HEK293 (cell line): ENCODE results near the gene LRCH4.
A peak's percentile ranks its signal among the peaks of the same experiment; 100 is the strongest.

ENCODE experiments used
- CTCF ChIA-PET: fragments of 350-600 bp; formaldehyde crosslinking; extraction: SDS; loops from one replicate; lab custom pipeline; 2021; ENCODE audit warnings: antibody characterized with exemption; lab: Yijun Ruan, JAX
- POLR2A ChIA-PET: fragments of 300-600 bp; formaldehyde crosslinking; extraction: SDS; loops from one replicate; lab custom pipeline; 2020; ENCODE audit warnings: antibody characterized with exemption, inconsistent platforms; lab: Yijun Ruan, JAX
- H3K27ac ChIP-seq: fragments of 200-500 bp; sonication (Bioruptor generic); 2 replicates; pipeline ENCODE4 v1.5.1; 2014; ENCODE audit warnings: low read depth, low read length, control low read depth, inconsistent platforms; ENCODE audit errors: extremely low read depth
- H3K36me3 ChIP-seq, 2 experiments: fragments of 200-500 bp in 1 of 2; sonication (Bioruptor generic) in 1 of 2; 1 replicate in 1 of 2; 2 replicates in 1 of 2; pipeline ENCODE4 v1.5.1; 2014 to 2017; ENCODE audit warnings: inconsistent platforms in 2 of 2, low read length in 2 of 2; ENCODE audit not compliant: control insufficient read depth in 2 of 2, insufficient read depth in 1 of 2
- H3K4me1 ChIP-seq: fragments of 200-500 bp; sonication (Bioruptor generic); 2 replicates; pipeline ENCODE4 v1.5.1; 2014; ENCODE audit warnings: mild to moderate bottlenecking, low read length, inconsistent platforms; ENCODE audit not compliant: control insufficient read depth, insufficient read depth
- H3K4me3 ChIP-seq: 2 replicates; pipeline ENCODE4 v1.5.1; 2011; ENCODE audit warnings: low read depth, mild to moderate bottlenecking, control low read depth, low read length, moderate library complexity
- H3K9me3 ChIP-seq: fragments of 200-500 bp; sonication (Bioruptor generic); 2 replicates; pipeline ENCODE4 v1.5.1; 2014; ENCODE audit warnings: low read depth, low read length, inconsistent platforms; ENCODE audit not compliant: control insufficient read depth, insufficient read depth
- FEZF1 ChIP-seq: fragments of 450-650 bp; formaldehyde crosslinking; IDR thresholded peaks from 2 replicates; pipeline ENCODE4 v1.5.1; 2016; ENCODE audit warnings: missing biosample characterization, missing genetic modification characterization
- IKZF3 ChIP-seq: fragments of 450-650 bp; IDR thresholded peaks from 2 replicates; pipeline ENCODE4 v1.5.0; 2018; ENCODE audit warnings: missing biosample characterization, mild to moderate bottlenecking, missing genetic modification characterization, moderate library complexity
- MEIS1 ChIP-seq: sonication (generic); formaldehyde crosslinking; IDR thresholded peaks from 2 replicates; pipeline ENCODE4 v1.8.1; 2022; ENCODE audit warnings: missing genetic modification reagents, mild to moderate bottlenecking, borderline replicate concordance
- REPIN1 ChIP-seq: fragments of 450-650 bp; formaldehyde crosslinking; IDR thresholded peaks from 2 replicates; pipeline ENCODE4 v1.5.1; 2017; ENCODE audit warnings: missing biosample characterization, missing genetic modification characterization, low read depth
- TRIM28 ChIP-seq: IDR thresholded peaks from 2 replicates; pipeline ENCODE4 v1.6.1; 2011; ENCODE audit warnings: low read length, control low read depth, borderline replicate concordance
- ZBTB1 ChIP-seq: fragments of 450-650 bp; formaldehyde crosslinking; IDR thresholded peaks from 2 replicates; pipeline ENCODE4 v1.5.1; 2016; ENCODE audit warnings: missing biosample characterization, missing genetic modification characterization
- ZNF138 ChIP-seq: fragments of 450-650 bp; formaldehyde crosslinking; IDR thresholded peaks from 2 replicates; pipeline ENCODE4 v1.5.1; 2016; ENCODE audit warnings: missing biosample characterization, missing genetic modification characterization, borderline replicate concordance
- ZNF311 ChIP-seq: fragments of 450-650 bp; formaldehyde crosslinking; IDR thresholded peaks from 2 replicates; pipeline ENCODE4 v1.5.1; 2017; ENCODE audit warnings: missing biosample characterization, missing genetic modification characterization, borderline replicate concordance
- ZNF473 ChIP-seq: fragments of 450-650 bp; formaldehyde crosslinking; IDR thresholded peaks from 2 replicates; pipeline ENCODE4 v1.5.1; 2017; ENCODE audit warnings: missing biosample characterization, missing genetic modification characterization
- ZNF561 ChIP-seq: fragments of 450-650 bp; IDR thresholded peaks from 2 replicates; pipeline ENCODE4 v1.5.1; 2018; ENCODE audit warnings: missing biosample characterization, missing genetic modification characterization, borderline replicate concordance
- ZNF624 ChIP-seq: fragments of 450-650 bp; formaldehyde crosslinking; IDR thresholded peaks from 2 replicates; pipeline ENCODE4 v1.5.1; 2017; ENCODE audit warnings: missing biosample characterization, missing genetic modification characterization
- ZNF654 ChIP-seq: fragments of 450-650 bp; formaldehyde crosslinking; IDR thresholded peaks from 2 replicates; pipeline ENCODE4 v1.5.1; 2016; ENCODE audit warnings: low read depth, missing biosample characterization, missing genetic modification characterization
- ZNF791 ChIP-seq: fragments of 450-650 bp; formaldehyde crosslinking; IDR thresholded peaks from 2 replicates; pipeline ENCODE4 v1.5.1; 2016; ENCODE audit warnings: missing biosample characterization, missing genetic modification characterization
- TF ChIP-seq, protein P1 (sequence below): fragments of 450-650 bp; IDR thresholded peaks from 2 replicates; pipeline ENCODE4 v1.5.1; 2018; ENCODE audit warnings: missing biosample characterization, mild to moderate bottlenecking, missing genetic modification characterization
- TF ChIP-seq, protein P2 (sequence below): IDR thresholded peaks from 2 replicates; pipeline ENCODE4 v1.6.1; 2011; ENCODE audit warnings: mild to moderate bottlenecking, low read depth, low read length, borderline replicate concordance
- TF ChIP-seq, protein P3 (sequence below): fragments of 450-650 bp; formaldehyde crosslinking; IDR thresholded peaks from 2 replicates; pipeline ENCODE4 v1.5.1; 2016; ENCODE audit warnings: missing biosample characterization, missing genetic modification characterization
- TF ChIP-seq, protein P4 (sequence below): fragments of 450-650 bp; formaldehyde crosslinking; IDR thresholded peaks from 2 replicates; pipeline ENCODE4 v1.5.1; 2016; ENCODE audit warnings: missing biosample characterization, missing genetic modification characterization
- TF ChIP-seq, protein P5 (sequence below): fragments of 450-650 bp; formaldehyde crosslinking; IDR thresholded peaks from 2 replicates; pipeline ENCODE4 v1.5.1; 2016; ENCODE audit warnings: missing biosample characterization, missing genetic modification characterization, low read depth
- TF ChIP-seq, protein P6 (sequence below): fragments of 450-650 bp; formaldehyde crosslinking; IDR thresholded peaks from 2 replicates; pipeline ENCODE4 v1.5.1; 2017; ENCODE audit warnings: missing biosample characterization, missing genetic modification characterization

LRCH4 gene

DNA sequence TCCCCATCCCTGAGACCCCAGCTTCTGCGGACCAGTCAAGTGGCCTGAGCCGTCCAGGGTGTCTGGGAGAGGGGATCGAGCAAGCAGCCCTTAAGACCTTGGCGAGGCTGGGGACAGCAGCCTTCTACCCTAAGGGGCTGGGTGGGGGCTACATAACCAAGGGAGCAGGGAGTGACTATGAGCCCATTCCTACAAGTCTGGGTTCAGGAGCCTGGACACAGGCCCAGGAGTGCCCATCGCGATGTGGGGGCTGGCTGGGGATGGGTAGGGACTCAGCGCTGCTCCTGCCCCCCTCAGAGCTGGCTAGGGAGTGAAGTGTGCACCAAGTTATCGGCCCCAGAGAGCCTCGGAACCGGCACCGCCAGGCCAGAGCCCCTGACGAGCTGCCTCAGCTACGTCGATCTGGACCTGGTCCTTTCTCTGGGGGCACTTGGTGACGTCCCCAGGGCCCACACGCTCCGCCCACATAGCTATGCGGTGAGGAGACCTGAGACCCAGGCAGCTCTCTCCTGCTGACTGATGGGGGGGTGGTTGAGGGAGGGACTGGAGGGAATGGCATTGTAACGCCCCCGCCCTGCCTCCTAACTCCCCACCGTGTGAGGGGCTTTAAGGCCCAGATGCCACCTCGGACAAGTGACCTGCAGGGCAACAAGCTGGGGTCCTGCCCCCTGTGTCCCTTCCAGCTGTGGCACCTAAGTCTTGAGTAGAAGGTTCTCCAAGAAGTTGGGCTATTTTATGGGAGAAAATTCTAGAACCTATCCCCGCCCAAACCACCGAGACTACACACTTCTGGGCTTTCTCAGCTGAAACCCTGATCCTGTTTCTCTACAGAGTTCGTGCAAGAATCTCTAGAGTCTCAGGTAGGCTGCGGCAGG is 14.7 kb downstream of the LRCH4 start (continued):
- TF ChIP-seq ZNF561 (tag by site-specific recombination) (no peak), ZNF311 (tag by site-specific recombination) (no peak), ZNF138 (tag by site-specific recombination) (no peak), ZNF624 (no peak), FEZF1 (tag by site-specific recombination) (no peak), IKZF3 (tag by site-specific recombination) (peak; percentile 42; the same call in 1 of the 2 replicates), ZNF654 (tag by site-specific recombination) (no peak)
- TF ChIP-seq, protein P1, sequence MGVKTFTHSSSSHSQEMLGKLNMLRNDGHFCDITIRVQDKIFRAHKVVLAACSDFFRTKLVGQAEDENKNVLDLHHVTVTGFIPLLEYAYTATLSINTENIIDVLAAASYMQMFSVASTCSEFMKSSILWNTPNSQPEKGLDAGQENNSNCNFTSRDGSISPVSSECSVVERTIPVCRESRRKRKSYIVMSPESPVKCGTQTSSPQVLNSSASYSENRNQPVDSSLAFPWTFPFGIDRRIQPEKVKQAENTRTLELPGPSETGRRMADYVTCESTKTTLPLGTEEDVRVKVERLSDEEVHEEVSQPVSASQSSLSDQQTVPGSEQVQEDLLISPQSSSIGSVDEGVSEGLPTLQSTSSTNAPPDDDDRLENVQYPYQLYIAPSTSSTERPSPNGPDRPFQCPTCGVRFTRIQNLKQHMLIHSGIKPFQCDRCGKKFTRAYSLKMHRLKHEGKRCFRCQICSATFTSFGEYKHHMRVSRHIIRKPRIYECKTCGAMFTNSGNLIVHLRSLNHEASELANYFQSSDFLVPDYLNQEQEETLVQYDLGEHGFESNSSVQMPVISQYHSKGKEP (tag by site-specific recombination), result no peak
- TF ChIP-seq, protein P2, sequence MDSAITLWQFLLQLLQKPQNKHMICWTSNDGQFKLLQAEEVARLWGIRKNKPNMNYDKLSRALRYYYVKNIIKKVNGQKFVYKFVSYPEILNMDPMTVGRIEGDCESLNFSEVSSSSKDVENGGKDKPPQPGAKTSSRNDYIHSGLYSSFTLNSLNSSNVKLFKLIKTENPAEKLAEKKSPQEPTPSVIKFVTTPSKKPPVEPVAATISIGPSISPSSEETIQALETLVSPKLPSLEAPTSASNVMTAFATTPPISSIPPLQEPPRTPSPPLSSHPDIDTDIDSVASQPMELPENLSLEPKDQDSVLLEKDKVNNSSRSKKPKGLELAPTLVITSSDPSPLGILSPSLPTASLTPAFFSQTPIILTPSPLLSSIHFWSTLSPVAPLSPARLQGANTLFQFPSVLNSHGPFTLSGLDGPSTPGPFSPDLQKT, result no peak

DNA sequence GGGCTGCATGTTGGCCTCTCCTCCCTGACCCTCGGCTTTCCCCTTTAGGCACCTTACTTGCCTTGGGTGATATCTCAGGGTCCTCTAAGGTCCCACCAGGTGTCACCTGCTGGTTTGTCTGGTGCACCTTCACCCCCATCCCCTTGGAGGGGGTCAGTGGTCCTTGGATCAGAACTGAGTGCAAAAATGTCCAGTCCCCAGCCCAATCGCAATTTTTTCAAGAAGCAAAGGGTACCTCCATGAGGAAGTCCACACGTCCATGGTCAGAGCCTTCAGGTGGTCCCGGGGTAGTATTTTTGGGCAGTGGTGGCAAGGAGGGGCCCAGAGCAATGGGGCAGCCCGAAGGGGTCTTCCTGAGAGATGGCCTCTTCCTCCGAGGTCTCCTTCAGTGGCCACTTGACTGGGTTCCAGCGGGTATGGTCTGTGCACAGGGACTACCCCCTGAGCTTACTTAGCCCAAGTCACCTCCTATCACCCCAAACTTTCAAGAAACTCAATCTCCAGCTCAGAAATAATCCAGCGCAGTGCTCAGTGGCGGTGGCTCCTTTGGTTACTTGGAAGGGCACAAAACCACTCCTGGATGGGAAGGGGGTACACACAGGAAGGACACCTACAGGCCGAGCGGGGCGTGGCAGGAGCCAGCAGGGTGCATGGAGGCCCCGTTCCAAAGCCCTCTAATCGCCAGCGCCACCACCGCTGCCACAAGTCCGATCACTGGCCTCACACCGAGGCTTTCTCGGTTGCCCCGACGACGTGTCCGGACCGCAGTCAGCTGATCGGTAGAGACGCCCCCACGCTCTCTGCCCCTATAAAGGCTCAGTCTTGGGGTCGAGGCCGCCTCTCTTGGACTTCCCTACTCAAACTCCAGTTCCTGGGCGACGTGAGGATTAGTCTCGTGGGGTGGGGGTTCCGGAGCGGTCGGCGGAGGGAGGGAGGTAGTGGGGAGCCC is 16.8 kb downstream of the LRCH4 start:
- Histone ChIP-seq H3K4me3 (no peak overlapping the region), H3K4me1 (peaks cover 2% of the 10 kb centered on the region; the same call in 1 of the 2 replicates), H3K36me3 (no peaks in the 10 kb centered on the region), H3K9me3 (no peaks in the 10 kb centered on the region), H3K27ac (no peak overlapping the region)
- ChIA-PET POLR2A (interaction anchor here (0.9 to 1.1 kb wide), 4 partner anchors 17 to 306 kb away, joined by 3 to 6 read pairs (median 3); partner anchors contain the start of genes FBXO24, LRCH4 and SRRT), CTCF (interaction anchor here (0.6 to 3.2 kb wide), 4 partner anchors 10 to 123 kb away, joined by 3 to 14 read pairs (median 6); no protein-coding TSS in a partner anchor)
- TF ChIP-seq MEIS1 (CRISPR knock-in tag) (no peak), ZBTB1 (no peak), REPIN1 (tag by site-specific recombination) (no peak), ZNF791 (no peak), TRIM28 (no peak), ZNF138 (tag by site-specific recombination) (no peak), ZNF473 (tag by site-specific recombination) (no peak), IKZF3 (tag by site-specific recombination) (0 out of 2 replicates have a peak, but pooled peaks have one; percentile 18)
- TF ChIP-seq, protein P3, sequence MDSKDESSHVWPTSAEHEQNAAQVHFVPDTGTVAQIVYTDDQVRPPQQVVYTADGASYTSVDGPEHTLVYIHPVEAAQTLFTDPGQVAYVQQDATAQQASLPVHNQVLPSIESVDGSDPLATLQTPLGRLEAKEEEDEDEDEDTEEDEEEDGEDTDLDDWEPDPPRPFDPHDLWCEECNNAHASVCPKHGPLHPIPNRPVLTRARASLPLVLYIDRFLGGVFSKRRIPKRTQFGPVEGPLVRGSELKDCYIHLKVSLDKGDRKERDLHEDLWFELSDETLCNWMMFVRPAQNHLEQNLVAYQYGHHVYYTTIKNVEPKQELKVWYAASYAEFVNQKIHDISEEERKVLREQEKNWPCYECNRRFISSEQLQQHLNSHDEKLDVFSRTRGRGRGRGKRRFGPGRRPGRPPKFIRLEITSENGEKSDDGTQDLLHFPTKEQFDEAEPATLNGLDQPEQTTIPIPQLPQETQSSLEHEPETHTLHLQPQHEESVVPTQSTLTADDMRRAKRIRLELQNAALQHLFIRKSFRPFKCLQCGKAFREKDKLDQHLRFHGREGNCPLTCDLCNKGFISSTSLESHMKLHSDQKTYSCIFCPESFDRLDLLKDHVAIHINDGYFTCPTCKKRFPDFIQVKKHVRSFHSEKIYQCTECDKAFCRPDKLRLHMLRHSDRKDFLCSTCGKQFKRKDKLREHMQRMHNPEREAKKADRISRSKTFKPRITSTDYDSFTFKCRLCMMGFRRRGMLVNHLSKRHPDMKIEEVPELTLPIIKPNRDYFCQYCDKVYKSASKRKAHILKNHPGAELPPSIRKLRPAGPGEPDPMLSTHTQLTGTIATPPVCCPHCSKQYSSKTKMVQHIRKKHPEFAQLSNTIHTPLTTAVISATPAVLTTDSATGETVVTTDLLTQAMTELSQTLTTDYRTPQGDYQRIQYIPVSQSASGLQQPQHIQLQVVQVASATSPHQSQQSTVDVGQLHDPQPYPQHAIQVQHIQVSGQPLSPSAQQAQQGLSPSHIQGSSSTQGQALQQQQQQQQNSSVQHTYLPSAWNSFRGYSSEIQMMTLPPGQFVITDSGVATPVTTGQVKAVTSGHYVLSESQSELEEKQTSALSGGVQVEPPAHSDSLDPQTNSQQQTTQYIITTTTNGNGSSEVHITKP, result peak; percentile 52; the same call in 1 of the 2 replicates
- TF ChIP-seq, protein P4, sequence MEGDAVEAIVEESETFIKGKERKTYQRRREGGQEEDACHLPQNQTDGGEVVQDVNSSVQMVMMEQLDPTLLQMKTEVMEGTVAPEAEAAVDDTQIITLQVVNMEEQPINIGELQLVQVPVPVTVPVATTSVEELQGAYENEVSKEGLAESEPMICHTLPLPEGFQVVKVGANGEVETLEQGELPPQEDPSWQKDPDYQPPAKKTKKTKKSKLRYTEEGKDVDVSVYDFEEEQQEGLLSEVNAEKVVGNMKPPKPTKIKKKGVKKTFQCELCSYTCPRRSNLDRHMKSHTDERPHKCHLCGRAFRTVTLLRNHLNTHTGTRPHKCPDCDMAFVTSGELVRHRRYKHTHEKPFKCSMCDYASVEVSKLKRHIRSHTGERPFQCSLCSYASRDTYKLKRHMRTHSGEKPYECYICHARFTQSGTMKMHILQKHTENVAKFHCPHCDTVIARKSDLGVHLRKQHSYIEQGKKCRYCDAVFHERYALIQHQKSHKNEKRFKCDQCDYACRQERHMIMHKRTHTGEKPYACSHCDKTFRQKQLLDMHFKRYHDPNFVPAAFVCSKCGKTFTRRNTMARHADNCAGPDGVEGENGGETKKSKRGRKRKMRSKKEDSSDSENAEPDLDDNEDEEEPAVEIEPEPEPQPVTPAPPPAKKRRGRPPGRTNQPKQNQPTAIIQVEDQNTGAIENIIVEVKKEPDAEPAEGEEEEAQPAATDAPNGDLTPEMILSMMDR (tag by site-specific recombination), result peak; percentile 87
- TF ChIP-seq, protein P5, sequence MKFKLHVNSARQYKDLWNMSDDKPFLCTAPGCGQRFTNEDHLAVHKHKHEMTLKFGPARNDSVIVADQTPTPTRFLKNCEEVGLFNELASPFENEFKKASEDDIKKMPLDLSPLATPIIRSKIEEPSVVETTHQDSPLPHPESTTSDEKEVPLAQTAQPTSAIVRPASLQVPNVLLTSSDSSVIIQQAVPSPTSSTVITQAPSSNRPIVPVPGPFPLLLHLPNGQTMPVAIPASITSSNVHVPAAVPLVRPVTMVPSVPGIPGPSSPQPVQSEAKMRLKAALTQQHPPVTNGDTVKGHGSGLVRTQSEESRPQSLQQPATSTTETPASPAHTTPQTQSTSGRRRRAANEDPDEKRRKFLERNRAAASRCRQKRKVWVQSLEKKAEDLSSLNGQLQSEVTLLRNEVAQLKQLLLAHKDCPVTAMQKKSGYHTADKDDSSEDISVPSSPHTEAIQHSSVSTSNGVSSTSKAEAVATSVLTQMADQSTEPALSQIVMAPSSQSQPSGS, result no peak
- TF ChIP-seq, protein P6, sequence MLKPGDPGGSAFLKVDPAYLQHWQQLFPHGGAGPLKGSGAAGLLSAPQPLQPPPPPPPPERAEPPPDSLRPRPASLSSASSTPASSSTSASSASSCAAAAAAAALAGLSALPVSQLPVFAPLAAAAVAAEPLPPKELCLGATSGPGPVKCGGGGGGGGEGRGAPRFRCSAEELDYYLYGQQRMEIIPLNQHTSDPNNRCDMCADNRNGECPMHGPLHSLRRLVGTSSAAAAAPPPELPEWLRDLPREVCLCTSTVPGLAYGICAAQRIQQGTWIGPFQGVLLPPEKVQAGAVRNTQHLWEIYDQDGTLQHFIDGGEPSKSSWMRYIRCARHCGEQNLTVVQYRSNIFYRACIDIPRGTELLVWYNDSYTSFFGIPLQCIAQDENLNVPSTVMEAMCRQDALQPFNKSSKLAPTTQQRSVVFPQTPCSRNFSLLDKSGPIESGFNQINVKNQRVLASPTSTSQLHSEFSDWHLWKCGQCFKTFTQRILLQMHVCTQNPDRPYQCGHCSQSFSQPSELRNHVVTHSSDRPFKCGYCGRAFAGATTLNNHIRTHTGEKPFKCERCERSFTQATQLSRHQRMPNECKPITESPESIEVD (tag by site-specific recombination), result no peak
